ENCODE data around the gene HOXD12.

The HOXD12 gene

DNA sequence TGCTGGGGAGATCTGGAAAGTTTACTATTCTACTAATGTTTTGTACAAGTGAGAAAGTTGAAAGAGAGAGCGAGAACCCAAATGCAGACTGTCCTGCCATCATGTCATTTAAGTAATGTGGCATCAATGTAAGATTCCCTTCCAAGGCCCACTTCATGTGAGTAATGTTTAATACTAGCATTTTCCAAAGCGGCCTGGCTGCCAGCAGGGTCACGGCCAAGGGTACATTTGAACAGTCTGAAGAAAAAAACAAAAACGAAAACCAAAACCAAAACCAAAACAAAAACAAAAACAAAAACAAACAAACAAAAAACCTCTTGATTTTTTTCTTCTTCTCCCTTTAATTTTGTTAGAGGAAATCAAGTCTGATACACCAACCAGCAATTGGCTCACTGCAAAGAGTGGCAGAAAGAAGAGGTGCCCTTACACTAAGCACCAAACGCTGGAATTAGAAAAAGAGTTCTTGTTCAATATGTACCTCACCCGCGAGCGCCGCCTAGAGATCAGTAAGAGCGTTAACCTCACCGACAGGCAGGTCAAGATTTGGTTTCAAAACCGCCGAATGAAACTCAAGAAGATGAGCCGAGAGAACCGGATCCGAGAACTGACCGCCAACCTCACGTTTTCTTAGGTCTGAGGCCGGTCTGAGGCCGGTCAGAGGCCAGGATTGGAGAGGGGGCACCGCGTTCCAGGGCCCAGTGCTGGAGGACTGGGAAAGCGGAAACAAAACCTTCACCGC, 19.2 kb downstream of the HOXD12 start:
- DNase-seq (ENCODE audit: low spot score): peak; percentile 72

DNA sequence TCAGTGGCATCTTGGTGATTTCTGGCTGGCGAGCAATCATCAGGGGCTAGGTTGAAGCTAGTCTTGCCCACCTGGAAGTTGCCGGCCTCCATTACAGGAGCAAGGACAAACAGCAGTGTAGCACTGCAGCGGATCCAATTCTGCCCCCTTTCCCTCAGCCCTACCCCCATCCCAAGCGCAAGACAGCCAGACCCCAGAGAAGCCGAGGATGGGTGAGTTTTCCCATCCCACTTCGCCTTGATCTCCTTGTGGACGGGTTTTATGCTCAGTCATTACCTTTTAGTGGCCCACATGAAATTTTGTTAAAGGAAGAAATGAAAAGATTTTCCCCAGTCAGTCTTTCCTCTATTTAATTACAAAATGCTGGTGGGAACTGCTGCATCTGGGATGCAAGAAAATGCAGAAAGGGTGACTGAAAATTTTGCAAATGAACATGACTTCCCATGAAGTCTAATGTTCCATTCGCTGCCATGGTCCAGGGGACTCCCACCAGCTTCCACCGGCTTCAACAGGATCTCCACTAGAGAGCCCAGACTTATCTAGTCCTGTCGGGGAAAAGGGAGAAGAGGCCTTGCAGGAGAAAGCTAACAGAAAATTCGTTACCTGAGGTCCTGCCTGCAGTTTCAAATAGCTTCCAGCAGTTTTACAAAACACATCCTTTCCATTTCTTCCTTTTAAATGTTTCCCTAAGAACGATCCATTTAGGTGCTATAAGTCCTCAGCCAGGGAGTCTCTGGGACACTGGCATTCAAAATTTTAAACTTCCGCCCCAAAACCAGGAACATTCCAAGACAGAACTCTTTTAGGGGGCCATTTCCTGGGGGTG, 21.0 kb downstream of the HOXD12 start:
- no peak for DNase-seq (ENCODE audit: low spot score)

DNA sequence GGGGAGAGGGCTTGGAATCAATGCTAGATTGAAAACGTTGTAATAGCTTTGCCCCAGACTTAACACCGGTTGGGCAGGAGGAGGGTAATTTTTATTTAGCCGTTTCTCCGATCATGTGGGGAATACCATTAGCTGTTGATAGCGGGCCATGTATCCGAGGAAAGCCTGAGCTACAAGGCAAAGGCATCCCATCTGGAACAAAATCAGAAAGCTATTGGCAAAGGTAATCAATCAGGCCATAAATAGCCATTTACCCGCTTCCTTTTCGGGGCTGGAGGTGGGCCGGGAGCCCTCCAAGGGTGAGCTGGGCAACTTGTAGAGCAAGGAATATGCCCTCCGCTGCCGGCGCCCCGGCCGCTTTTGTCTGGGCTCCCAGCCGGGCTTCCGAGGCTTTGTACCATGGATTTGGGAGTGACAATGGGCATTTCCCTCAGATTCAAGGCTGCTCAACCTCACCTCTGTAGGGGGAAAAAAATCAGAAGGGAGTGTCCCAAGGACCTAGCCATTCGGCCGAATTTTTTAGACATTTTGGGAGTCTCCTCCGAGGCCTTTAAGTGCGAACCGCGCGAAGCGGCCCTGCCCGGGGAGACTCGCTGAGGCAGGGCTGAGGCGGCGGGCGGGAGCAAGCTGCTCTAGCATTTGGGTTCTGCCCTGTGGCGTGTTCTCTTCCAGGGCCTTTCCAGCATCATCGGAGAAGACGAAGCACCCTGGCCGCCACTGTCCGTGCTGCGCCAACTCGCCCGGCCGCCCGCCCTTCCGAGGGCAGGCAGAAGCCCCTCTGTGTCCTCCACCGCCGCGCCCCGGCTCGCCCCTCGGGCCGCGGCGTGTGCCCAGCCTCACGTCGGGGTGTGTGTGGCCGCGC, 21.8 kb downstream of the HOXD12 start:
- no peak for DNase-seq (ENCODE audit: low spot score)

DNA sequence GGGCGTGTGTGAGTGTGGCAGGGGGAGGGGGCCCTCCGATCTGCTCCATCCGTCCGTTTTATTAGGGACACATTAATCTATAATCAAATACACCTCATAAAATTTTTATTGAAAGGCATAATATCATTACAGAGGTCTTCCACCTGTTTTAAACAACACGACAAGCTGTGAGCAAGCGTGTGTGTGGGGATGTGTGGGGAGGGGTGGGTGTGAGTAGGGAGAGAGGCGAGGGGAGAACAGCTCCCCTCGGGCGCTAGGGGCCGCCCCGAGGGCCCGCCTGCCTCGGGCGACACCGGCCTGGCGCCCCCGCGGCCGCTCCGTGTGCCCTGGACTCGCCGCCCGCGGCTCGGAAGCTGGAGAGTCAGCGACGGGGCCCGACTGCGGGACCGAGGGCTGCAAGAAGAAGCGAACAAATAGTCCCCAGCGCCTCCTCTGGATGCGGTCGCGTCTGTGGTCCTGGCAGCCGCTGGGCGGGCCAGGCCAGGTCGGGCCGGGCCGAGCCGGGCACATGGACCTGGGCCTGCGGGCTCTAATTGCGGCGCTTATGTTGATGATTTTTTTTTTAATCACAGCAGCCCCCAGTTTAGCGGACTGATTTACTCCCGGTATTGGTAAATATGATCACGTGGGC, 22.6 kb downstream of the HOXD12 start:
- DNase-seq (ENCODE audit: low spot score): no peak

DNA sequence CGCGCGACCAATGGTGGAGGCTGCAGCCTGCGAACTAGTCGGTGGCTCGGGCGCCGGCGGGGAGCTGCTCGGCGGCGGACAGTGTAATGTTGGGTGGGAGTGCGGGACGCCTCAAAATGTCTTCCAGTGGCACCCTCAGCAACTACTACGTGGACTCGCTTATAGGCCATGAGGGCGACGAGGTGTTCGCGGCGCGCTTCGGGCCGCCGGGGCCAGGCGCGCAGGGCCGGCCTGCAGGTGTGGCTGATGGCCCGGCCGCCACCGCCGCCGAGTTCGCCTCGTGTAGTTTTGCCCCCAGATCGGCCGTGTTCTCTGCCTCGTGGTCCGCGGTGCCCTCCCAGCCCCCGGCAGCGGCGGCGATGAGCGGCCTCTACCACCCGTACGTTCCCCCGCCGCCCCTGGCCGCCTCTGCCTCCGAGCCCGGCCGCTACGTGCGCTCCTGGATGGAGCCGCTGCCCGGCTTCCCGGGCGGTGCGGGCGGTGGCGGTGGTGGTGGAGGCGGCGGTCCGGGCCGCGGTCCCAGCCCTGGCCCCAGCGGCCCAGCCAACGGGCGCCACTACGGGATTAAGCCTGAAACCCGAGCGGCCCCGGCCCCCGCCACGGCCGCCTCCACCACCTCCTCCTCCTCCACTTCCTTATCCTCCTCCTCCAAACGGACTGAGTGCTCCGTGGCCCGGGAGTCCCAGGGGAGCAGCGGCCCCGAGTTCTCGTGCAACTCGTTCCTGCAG, 23.3 kb downstream of the HOXD12 start, which contains the start of gene HOXD9:
TSS of gene HOXD9 (plus strand) at position 37 of the 728 bp plus-strand sequence. CDS start at position 87, 50 bp downstream.
- peak; percentile 63 for DNase-seq (ENCODE audit: low spot score)

DNA sequence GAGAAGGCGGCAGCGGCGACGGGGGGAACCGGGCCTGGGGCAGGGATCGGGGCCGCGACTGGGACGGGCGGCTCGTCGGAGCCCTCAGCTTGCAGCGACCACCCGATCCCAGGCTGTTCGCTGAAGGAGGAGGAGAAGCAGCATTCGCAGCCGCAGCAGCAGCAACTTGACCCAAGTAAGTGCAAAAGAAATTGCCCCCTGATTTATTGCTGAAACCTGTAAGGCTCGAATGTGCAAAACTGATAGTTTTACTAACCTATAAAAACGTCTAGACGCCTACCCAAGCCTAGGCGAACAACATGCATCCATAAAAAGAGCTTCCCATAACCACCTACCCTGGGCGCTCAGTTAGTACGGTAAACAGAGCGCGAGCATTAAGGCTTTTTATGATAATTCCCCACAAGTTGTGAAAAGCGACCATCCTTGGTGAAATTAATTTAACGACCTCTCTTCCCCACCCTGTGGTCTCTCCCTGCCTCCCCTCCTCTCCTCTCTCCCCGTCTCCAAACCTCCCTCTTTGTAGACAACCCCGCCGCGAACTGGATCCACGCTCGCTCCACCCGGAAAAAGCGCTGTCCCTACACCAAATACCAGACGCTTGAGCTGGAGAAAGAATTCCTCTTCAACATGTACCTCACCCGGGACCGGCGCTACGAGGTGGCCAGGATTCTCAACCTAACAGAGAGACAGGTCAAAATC, 24.0 kb downstream of the HOXD12 start:
- no peak for DNase-seq (ENCODE audit: low spot score)

DNA sequence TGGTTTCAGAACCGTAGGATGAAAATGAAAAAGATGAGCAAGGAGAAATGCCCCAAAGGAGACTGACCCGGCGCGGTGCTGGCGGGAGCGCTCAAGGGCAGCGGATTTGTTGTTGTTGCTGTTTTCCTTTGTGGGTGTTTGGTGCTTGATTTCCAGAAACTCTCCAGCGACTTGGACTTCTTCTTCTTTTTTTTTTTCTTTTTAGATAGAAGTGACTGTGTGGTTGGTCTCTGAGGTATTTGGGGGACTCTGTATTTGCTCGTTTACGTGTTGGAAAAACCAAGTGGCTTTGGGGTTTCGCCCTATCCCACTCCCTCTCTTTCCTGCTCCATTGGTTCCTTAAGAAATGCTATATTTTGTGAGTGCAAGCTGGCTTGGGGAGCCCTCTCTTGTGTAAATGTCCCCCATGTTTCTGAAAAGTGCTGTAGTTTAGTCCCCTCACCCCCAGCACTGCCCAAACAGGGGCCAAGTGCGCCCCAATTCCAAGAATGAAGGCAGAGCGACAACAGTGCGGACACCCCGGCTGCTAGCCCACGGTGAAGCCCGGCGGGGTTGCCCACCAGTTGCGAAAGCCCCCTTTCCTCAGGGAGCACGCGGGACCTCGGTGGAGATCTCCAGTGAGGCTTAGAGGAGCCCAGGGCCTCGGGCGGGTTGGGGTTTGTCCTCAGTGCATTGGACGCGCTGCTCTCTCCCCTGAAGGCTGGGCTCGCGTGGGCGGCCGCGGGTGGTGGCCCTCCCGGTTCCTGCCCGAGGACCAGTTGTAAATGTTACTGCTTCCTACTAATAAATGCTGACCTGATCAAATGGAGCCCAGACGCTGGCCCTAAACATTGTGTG, 24.7 kb downstream of the HOXD12 start:
- no peak for DNase-seq (ENCODE audit: low spot score)

DNA sequence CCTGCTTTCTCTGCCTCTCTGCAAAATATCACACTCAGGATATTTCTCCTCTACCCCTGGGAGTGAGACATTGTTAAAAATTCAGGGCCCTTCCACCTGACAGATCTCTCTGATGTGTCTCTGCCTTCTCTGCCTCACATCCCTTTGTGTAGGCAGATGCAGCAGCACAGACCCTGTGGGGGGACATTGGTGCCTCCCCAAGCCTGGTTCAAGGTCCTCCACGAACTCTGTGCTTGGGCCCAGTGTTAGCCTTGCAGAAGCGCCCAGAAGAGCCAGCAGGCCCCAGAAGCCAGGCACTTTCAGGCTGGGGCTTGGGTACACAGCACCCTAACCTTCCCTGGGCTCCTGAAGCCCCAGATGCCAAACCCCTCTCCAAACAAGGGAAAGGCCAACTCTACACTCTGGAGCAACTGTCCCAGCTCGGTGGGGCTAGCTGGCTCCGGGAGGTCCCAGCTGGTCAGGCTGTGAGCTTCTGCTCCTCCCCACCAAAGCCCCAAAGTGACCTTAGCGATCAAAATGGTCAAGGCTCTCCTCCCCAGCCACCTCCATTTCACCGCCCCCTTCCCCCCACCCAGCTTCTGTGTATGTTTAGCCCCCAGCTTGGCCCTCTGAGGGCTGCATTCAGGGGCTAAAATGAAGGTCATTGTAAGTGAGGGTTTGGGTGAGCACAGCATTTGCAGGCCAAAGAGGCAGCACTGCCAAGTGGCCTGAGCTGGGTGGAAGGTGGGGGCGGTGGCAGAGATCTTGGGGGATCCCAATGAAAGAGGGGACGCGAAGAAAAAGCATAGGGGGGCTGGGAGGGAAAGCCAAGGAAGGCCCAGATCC, 25.6 kb downstream of the HOXD12 start:
- no peak for DNase-seq (ENCODE audit: low spot score)

DNA sequence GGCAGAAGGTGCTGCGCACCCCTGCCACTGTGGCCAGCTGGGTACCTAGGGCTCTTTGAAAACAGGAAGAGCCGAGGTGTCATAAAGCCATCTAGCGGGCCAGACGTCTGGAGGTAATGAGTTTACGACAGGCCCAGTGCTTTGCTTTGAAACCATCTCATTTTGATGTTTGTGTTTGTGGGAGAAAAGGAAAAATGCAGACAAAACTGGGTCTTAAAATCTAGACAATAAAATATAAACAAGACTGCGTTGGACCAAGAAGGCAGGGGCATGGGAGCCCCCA, 26.1 kb downstream of the HOXD12 start:
- DNase-seq (ENCODE audit: low spot score): no peak

DNA sequence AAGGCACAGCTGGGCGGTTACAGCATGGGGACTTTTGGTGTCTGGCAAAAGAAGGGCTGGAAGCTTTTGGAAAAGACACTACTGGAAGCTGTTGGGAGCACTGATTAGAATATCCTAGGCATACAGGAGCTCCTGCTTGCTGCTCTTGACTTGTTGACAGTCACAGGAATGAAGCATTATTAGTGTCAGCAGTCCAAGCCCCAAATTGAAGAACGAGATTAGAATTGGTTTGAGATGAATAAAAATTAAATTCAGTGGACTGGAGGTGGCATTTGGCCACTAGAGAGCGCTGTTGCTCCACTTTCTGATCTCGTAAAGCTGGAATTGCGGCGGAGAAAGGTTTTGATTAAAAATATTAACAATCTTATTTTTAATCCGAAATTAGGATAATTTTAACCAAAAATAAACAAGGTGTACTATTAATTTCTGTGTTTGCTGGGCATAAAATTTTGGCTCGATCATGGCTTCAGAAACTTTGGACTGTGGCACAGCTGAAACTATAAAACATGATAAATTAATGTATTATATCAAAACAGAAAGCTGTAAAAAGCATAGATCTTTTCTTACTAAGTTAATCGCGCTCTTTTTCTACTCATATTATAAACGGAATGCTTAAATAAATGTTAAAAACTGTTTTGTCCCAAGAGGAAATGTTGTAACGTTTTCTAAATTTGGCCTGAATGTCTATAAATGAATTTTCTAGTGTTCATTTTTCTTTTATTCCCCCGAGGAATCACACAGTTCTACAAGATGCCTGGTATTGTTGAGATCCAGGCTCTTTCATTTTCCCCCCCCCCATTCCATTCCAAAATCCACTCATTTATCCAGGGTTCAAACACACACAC, 27.6 kb downstream of the HOXD12 start:
- peak; percentile 56 for DNase-seq (ENCODE audit: low spot score)

DNA sequence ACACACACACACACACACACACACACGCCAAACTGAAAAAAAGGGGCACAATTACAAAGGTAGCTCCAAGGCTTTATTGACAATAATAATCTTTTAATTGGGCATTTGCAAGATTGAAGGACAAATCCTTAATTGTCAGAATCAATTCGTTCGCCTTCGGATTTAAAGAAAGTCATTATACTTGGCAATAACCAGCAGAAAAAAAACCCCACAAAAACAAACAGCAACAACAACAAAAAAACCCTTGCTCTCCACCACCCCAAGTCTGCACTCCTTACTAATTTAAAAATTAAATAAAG, 28.1 kb downstream of the HOXD12 start:
- no peak for DNase-seq (ENCODE audit: low spot score)

DNA sequence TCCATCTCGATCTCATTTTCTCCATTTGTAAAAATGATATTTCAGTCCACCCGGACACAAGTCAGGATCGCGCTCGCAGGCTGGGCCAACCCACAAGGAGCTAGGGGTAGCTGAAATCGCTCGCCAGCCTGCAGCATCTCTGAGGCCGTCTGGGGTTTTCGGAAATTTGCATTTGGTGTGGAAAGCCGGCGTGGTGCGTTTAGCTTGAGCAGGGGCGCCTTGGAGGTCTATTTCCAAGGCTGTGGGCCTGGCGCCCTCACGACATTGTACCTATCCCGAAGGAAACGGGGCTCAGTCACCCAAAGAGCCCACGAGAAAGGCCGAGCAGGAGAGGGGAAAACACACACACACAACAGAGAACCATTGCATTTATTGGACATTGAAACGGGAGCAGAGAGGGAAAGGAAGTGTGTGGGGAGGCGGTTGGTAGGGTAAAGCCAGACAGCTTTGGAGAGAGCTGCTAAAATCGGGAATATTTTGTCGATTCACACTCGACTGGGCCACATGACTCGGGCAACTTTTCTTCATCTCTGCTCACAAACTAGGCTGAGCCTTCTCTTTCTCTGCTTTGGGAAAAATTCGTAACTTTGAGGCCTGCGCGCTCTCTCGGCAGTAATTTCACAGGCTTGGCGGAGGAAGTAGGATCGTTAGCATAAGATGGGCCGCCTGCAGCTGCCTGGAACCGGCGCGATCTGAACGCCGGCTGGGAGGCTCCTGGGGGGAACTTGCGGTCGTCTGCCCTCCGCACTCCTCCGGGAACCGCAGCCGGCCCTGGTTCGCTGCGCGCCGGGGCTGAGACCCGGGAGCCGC, 28.8 kb downstream of the HOXD12 start:
- DNase-seq (ENCODE audit: low spot score): no peak

DNA sequence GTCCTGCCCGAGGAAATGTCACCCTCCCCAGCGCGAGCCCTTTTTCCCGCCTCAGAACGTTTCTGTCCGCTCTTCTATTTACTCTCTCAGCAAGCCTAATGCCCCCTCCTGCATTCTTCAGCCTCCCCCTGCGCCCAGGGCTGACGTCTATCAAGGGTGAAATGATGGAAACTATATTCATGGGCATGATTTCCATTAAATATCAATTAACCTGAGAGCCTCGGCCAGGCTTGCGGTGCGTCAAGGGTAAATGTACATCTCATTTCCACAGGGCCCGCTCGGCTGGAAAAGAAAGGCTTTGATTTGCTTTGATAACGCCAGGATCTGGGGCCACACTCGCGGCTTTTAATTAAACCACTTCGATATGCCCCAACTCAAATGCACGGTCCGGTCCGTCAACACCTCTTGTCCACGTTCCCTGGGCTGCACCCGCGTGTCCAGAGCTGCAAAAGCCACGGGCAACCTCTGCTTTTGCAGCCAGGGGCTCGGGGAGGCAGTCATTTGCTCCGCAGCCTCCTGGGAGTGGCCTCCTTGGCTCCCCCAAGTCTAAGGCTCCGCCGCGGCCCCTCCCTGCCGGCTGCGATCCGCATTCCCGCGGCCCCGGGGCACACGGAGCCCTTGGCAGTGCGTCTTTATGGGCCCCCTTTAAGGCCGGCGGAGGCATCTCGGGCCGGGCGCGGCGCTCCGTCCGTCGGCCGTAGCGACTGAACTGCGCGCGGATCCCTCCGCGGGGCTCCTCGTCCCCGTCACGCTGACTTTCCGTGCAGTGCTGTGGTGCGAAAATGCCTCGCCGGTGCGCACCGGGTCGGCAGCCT, 29.6 kb downstream of the HOXD12 start, which contains the start of gene HOXD8:
TSS of gene HOXD8 (plus strand) at position 724 of the 815 bp plus-strand sequence. CDS start 662 bp downstream, outside the sequence.
- no peak for DNase-seq (ENCODE audit: low spot score)

DNA sequence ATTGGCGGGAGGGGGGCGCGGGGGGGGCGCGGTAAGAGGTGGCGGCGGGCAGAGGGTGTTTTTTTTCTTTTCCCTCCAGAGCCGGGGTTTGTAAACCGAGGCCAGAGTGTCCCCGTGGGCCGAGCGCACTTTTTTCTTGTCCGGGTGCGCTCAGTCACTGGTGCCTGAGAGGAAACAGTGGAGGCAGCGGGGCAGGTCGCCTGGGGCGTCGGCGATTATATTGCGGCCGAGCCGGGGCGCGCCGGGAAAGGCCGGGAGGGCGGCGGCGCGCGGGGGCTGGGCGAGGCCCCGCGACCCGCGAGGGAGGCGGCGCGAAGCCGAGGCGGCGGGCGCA, 30.2 kb downstream of the HOXD12 start:
- DNase-seq (ENCODE audit: low spot score): no peak

DNA sequence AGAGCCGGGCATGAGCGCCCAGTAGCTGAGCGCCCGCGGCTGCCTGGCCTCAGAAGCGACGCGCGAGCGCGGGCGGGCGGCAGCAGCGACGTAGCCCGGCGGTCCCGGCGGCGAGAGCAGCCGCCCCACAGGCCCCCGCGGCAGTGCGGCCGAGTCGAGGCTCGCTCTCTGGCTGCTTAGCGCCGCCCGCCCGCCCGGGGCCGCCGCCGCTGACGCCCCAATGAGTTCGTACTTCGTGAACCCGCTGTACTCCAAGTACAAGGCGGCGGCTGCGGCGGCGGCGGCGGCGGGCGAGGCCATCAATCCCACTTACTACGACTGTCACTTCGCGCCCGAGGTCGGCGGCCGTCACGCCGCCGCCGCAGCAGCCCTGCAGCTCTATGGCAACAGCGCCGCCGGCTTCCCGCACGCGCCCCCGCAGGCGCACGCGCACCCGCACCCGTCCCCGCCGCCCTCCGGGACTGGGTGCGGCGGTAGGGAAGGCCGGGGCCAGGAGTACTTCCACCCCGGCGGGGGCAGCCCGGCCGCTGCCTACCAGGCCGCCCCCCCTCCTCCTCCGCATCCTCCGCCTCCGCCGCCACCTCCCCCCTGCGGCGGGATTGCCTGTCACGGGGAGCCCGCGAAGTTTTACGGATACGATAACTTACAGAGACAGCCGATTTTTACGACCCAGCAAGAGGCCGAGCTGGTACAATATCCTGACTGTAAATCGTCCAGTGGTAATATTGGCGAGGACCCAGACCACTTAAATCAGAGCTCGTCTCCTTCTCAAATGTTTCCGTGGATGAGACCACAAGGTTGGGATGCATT, 30.8 kb downstream of the HOXD12 start:
- DNase-seq (ENCODE audit: low spot score): peak; percentile 42

Measured in COLO829 (cell line).